ENCODE results near the gene DLX4.

DNA sequence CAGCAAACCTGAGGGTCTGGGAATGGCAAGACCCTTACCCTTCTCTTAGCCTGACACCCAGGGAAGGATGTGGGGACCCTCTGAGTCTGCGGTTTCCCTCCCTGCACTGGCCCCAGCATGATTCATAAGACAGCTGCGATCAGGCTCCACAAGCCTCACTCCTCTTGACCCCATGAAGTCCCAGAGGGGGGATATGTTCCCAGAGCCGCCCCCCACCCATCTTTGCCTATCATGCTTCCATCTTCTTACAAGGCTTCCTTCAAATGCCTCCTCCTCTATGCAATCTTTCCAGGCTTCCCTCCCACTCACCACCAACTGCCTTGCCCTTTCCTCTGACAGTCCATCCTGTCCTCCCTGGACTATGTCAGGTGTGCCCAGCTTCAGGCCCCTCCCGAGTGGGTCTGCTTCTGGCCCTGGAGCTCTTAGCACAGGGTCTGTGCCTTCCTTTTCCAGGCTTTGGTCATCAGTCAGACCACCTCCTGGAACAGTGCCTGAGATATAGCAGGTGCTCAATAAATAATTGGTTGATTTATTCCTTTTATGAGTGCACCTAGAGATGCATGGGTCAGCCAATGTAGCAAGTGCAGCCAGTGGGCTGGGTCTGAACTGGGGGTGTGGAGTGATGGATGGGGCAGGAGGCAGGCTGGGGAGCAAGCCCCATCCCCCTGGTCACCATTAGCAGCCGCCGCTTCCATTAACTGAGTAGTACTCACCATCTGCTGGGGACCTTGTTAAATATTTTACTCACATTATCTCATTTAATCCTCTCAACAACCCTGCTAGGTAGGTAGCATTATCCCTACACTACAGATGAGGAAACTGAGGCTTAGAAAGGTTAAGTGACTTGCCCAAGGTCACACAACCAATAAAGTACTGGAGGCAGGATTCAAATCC lies 17.7 kb downstream of the DLX4 start:
- TF ChIP-seq CTCF (IDR thresholded peaks at IDR 0.05) (no peak), POLR2A (IDR thresholded peaks at IDR 0.05) (no peak)
